GM06990 (cell line): Measurements from ENCODE around the gene ARHGDIA.

Experiments
- DNase-seq: peaks from one replicate; pipeline ENCODE4 v3.0.0-alpha.2; 2011; ENCODE audit not compliant: insufficient read length; ENCODE audit errors: extremely low read depth
- H3K27me3 ChIP-seq: replicated peaks from 2 replicates; pipeline ENCODE4 v1.6.0; 2011; ENCODE audit warnings: low read length; ENCODE audit not compliant: control insufficient read depth, insufficient read depth
- H3K36me3 ChIP-seq: 2 replicates; pipeline ENCODE4 v1.5.1; 2011; ENCODE audit warnings: low read length; ENCODE audit not compliant: control insufficient read depth, insufficient read depth
- H3K4me3 ChIP-seq: replicated peaks from 2 replicates; pipeline ENCODE4 v1.5.1; 2011; ENCODE audit warnings: low read depth, mild to moderate bottlenecking, control low read depth, low read length
- CTCF ChIP-seq: IDR thresholded peaks from 2 replicates; pipeline ENCODE4 v1.5.1; 2011; ENCODE audit warnings: low read length, control low read depth, mild to moderate bottlenecking, inconsistent platforms; ENCODE audit not compliant: insufficient read depth, poor library complexity, severe bottlenecking

Gene ARHGDIA

DNA sequence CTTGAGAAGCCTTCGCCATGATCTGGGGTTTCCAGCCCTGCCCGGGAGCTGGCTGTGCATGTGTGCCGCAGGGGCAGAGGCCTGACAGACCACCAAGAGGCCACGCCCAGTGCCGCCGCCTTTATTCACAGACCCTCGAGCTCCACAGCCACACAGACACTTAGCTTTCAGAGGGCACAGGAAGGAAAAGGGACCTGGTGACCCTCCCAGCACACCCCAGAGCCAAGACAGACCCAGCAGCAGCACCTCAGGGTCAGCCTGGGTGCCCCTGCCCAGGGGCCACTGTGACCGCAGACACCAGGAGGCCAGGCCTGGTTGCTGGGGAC lies 48.9 kb downstream of the ARHGDIA start:
- Histone ChIP-seq H3K36me3 (no peaks in the 10 kb centered on the region; the same call in 1 of the 2 replicates), H3K27me3 (no peaks in the 10 kb centered on the region)
- DNase-seq = no peak

GRCh38 chr17:81821603-81822311 lies 49.4 kb downstream of the ARHGDIA start:
- Histone ChIP-seq H3K36me3 (no peaks in the 10 kb centered on the region; the same call in 1 of the 2 replicates), H3K27me3 (no peaks in the 10 kb centered on the region), H3K4me3 (no peak overlapping the region)
- peak; percentile 31 for TF ChIP-seq CTCF
- DNase-seq = no peak

More for the DNA sequence above, 48.9 kb downstream of the ARHGDIA start:
- no peak overlapping the region for H3K4me3 ChIP-seq
- no peak for TF ChIP-seq CTCF

GRCh38 chr17:81821147-81821546 lies 50.0 kb downstream of the ARHGDIA start:
- no peak overlapping the region for H3K4me3 ChIP-seq
- no peaks in the 10 kb centered on the region; the same call in 1 of the 2 replicates for H3K36me3 ChIP-seq
- TF ChIP-seq CTCF = no peak
- no peaks in the 10 kb centered on the region for H3K27me3 ChIP-seq
- no peak for DNase-seq

DNA sequence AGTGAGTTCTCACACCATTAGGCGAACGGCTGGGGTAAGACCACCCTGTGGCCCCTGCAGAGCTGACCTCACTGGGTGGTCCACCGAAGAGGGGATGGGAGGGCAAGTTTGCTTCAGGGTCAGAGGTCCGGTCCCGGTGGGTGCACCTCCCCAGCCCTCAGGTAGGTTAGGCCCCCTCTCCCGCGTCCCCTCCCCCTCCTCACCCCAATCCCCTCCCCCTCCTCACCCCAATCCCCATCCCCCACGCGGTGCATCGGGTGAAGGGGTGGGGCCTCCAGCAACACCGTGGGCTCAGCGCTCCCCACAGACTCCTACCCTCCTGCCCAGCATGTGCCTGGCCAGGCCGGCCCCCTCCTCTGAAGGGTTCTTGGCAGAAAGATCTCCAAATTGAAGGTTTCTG lies 51.4 kb downstream of the ARHGDIA start:
- TF ChIP-seq CTCF = no peak

GRCh38 chr17:81817758-81818147 lies 53.4 kb downstream of the ARHGDIA start:
- no peaks in the 10 kb centered on the region for H3K27me3 ChIP-seq
- TF ChIP-seq CTCF = no peak
- no peak for DNase-seq
- H3K4me3 ChIP-seq = no peak overlapping the region
- no peaks in the 10 kb centered on the region for H3K36me3 ChIP-seq

More for the DNA sequence above, 51.4 kb downstream of the ARHGDIA start:
- no peak overlapping the region for H3K4me3 ChIP-seq
- H3K36me3 ChIP-seq = no peaks in the 10 kb centered on the region; the same call in 1 of the 2 replicates
- no peaks in the 10 kb centered on the region for H3K27me3 ChIP-seq
- no peak for DNase-seq
